ENCODE data around the gene LCA5.

- TF ChIP-seq CTCF (IDR thresholded peaks at IDR 0.05; ENCODE audit: borderline replicate concordance, extremely low read depth, low read length, poor library complexity, severe bottlenecking) (no peak), EZH2 (IDR thresholded peaks at IDR 0.05; ENCODE audit: borderline replicate concordance, low read depth, low read length, severe bottlenecking) (no peak)
These were observed 16.7 kb downstream of the LCA5 start for GRCh38 chr6:79520534-79520933.
